WTC11 (cell line): ENCODE measurements around the gene IL1RAP. TPM values are rescaled to one million over a fixed set of nuclear protein-coding genes. Genes with fewer than 3 reads are reported as not detected.

Source experiments
- ATAC-seq: fragments of 200-7000 bp; cut with Tn5 transposase; 2 replicates; pipeline ENCODE4 v1.10.0; 2021; ENCODE audit warnings: mild to moderate bottlenecking, moderate library complexity
- CTCF ChIA-PET: fragments of 300-600 bp; sonication (Branson Sonifier 250); formaldehyde crosslinking; loops from one replicate; lab custom pipeline; 2021; ENCODE audit warnings: antibody characterized with exemption; lab: Charles Lee
- POLR2A ChIA-PET: fragments of 350-600 bp; sonication (Branson Sonifier 250); formaldehyde crosslinking; loops from one replicate; lab custom pipeline; 2021; ENCODE audit warnings: antibody characterized with exemption; lab: Charles Lee
- DNase-seq: peaks from one replicate; pipeline ENCODE4 v3.0.0; 2021; ENCODE audit warnings: low spot score
- H3K27ac Mint-ChIP-seq: 2 replicates; pipeline ENCODE4 v1.8.0; 2021; ENCODE audit warnings: mixed read lengths
- H3K27me3 Mint-ChIP-seq: 2 replicates; pipeline ENCODE4 v1.8.0; 2021; ENCODE audit warnings: low read depth, mild to moderate bottlenecking, moderate library complexity, mixed read lengths
- H3K36me3 Mint-ChIP-seq: 2 replicates; pipeline ENCODE4 v1.8.0; 2021; ENCODE audit warnings: mixed read lengths
- H3K4me1 Mint-ChIP-seq: 2 replicates; pipeline ENCODE4 v1.8.0; 2022; ENCODE audit warnings: mixed read lengths
- H3K4me3 Mint-ChIP-seq: 2 replicates; pipeline ENCODE4 v1.8.0; 2021; ENCODE audit warnings: mild to moderate bottlenecking, moderate library complexity, mixed read lengths
- H3K9me3 Mint-ChIP-seq: 2 replicates; pipeline ENCODE4 v1.8.0; 2021; ENCODE audit warnings: mixed read lengths
- AR ChIP-seq: fragments of 250-450 bp; sonication (Bioruptor Pico); IDR thresholded peaks from 2 replicates; pipeline ENCODE4 v1.9.0; 2021; ENCODE audit warnings: mild to moderate bottlenecking
- ESRRA ChIP-seq: sonication (generic); formaldehyde crosslinking; IDR thresholded peaks from 2 replicates; pipeline ENCODE4 v1.8.1; 2022; ENCODE audit warnings: mild to moderate bottlenecking, missing genetic modification reagents, borderline replicate concordance
- FOXP4 ChIP-seq: sonication (generic); formaldehyde crosslinking; IDR thresholded peaks from 2 replicates; pipeline ENCODE4 v1.8.0; 2022; ENCODE audit warnings: mild to moderate bottlenecking, missing genetic modification reagents
- GTF2I ChIP-seq: fragments of 250-450 bp; sonication (Bioruptor Pico); conservative IDR thresholded peaks from 2 replicates; pipeline ENCODE4 v1.4.0; 2021; ENCODE audit warnings: mild to moderate bottlenecking
- JUN ChIP-seq: sonication (generic); formaldehyde crosslinking; IDR thresholded peaks from 2 replicates; pipeline ENCODE4 v1.8.0; 2023; ENCODE audit warnings: mild to moderate bottlenecking, missing genetic modification reagents
- KAT7 ChIP-seq: sonication (generic); formaldehyde crosslinking; IDR thresholded peaks from 2 replicates; pipeline ENCODE4 v1.8.1; 2023; ENCODE audit warnings: missing genetic modification reagents, mild to moderate bottlenecking, borderline replicate concordance
- MLX ChIP-seq: sonication (generic); formaldehyde crosslinking; IDR thresholded peaks from 2 replicates; pipeline ENCODE4 v1.8.1; 2023; ENCODE audit warnings: mild to moderate bottlenecking, missing genetic modification reagents, moderate library complexity
- NR1H2 ChIP-seq: sonication (generic); formaldehyde crosslinking; IDR thresholded peaks from 2 replicates; pipeline ENCODE4 v1.9.0; 2021; ENCODE audit warnings: mild to moderate bottlenecking, moderate library complexity, missing genetic modification reagents
- RELA ChIP-seq: sonication (generic); formaldehyde crosslinking; IDR thresholded peaks from 2 replicates; pipeline ENCODE4 v1.8.1; 2022; ENCODE audit warnings: missing genetic modification reagents, mild to moderate bottlenecking, borderline replicate concordance
- USF1 ChIP-seq: sonication (generic); formaldehyde crosslinking; IDR thresholded peaks from 2 replicates; pipeline ENCODE4 v1.8.0; 2022; ENCODE audit warnings: mild to moderate bottlenecking, missing genetic modification reagents
- ZBTB21 ChIP-seq: sonication (generic); formaldehyde crosslinking; IDR thresholded peaks from 2 replicates; pipeline ENCODE4 v1.8.1; 2023; ENCODE audit warnings: mild to moderate bottlenecking, missing genetic modification reagents, borderline replicate concordance
- ZBTB43 ChIP-seq: sonication (generic); formaldehyde crosslinking; IDR thresholded peaks from 2 replicates; pipeline ENCODE4 v1.8.1; 2023; ENCODE audit warnings: mild to moderate bottlenecking, missing genetic modification reagents
- ZNF281 ChIP-seq: sonication (generic); formaldehyde crosslinking; IDR thresholded peaks from 2 replicates; pipeline ENCODE4 v1.8.0; 2023; ENCODE audit warnings: mild to moderate bottlenecking, missing genetic modification reagents
- ZNF416 ChIP-seq: fragments of 250-450 bp; sonication (Bioruptor Pico); IDR thresholded peaks from 2 replicates; pipeline ENCODE4 v1.9.0; 2021; ENCODE audit warnings: mild to moderate bottlenecking, inconsistent platforms
- ZNF512 ChIP-seq: sonication (generic); formaldehyde crosslinking; IDR thresholded peaks from 2 replicates; pipeline ENCODE4 v1.8.1; 2022; ENCODE audit warnings: missing genetic modification reagents, borderline replicate concordance
- ZNF671 ChIP-seq: fragments of 250-450 bp; sonication (Bioruptor Pico); IDR thresholded peaks from 2 replicates; pipeline ENCODE4 v1.8.0; 2021; ENCODE audit warnings: mild to moderate bottlenecking
- total RNA-seq: library from RNA; stranded (reverse); gene quantifications from 3 replicates; pipeline ENCODE4 v1.2.3, GENCODE V29; 2021

Gene IL1RAP
- total RNA-seq, 1 experiment from 2014 or later, result 4.5 TPM

GRCh38 chr3:190631295-190631694 lies 117.4 kb downstream of the IL1RAP start (continued):
- TF ChIP-seq MLX (no peak), KAT7 (CRISPR knock-in tag) (no peak), ZNF416 (CRISPR knock-in tag) (no peak), ZNF512 (CRISPR knock-in tag) (no peak), NR1H2 (no peak), ESRRA (CRISPR knock-in tag) (no peak), GTF2I (CRISPR knock-in tag) (no peak), ZNF671 (CRISPR knock-in tag) (no peak), USF1 (CRISPR knock-in tag) (no peak)

GRCh38 chr3:190641564-190641963 lies 127.7 kb downstream of the IL1RAP start:
- no peak for DNase-seq
- ChIA-PET POLR2A (no interaction called here), CTCF (interaction anchor here (1.8 kb wide), 1 partner anchor 128 kb away, joined by 5 read pairs; the partner anchor contains the start of gene IL1RAP)
- Mint-ChIP-seq H3K4me3 (no peak overlapping the region), H3K4me1 (peaks cover 39% of the 10 kb centered on the region), H3K27ac (no peak overlapping the region; the same call in 1 of the 2 replicates), H3K9me3 (no peaks in the 10 kb centered on the region), H3K27me3 (no peaks in the 10 kb centered on the region), H3K36me3 (no peaks in the 10 kb centered on the region)
- TF ChIP-seq ZBTB21 (CRISPR knock-in tag) (no peak), FOXP4 (no peak), RELA (CRISPR knock-in tag) (no peak), ZNF671 (CRISPR knock-in tag) (no peak)
- ATAC-seq, result no peak

- DNase-seq (no peak), ATAC-seq (no peak)
- POLR2A ChIA-PET, result no interaction called here
Measured at GRCh38 chr3:190642016-190642415, 128.1 kb downstream of the IL1RAP start.

More at GRCh38 chr3:190642016-190642415, 128.1 kb downstream of the IL1RAP start:
- Mint-ChIP-seq H3K9me3 (no peaks in the 10 kb centered on the region), H3K4me1 (peaks cover 43% of the 10 kb centered on the region), H3K27me3 (no peaks in the 10 kb centered on the region), H3K27ac (no peak overlapping the region), H3K4me3 (no peak overlapping the region), H3K36me3 (no peaks in the 10 kb centered on the region)
- TF ChIP-seq JUN (no peak), NR1H2 (no peak), ZNF281 (no peak), ZBTB43 (no peak), AR (CRISPR knock-in tag) (no peak)
- CTCF ChIA-PET, result interaction anchor here (0.8 to 1.8 kb wide), 2 partner anchors 59 to 128 kb away, joined by 3 to 5 read pairs; partner anchors contain the start of gene IL1RAP
